HG03159 (cell line): Measurements from ENCODE around the gene TMEM130.

Experiments used
- ATAC-seq: cut with Tn5 transposase; IDR thresholded peaks from one replicate; pipeline ENCODE4 v1.9.1; 2021; ENCODE audit warnings: mild to moderate bottlenecking, moderate library complexity; ENCODE audit not compliant: unreplicated experiment

The TMEM130 gene, protein sequence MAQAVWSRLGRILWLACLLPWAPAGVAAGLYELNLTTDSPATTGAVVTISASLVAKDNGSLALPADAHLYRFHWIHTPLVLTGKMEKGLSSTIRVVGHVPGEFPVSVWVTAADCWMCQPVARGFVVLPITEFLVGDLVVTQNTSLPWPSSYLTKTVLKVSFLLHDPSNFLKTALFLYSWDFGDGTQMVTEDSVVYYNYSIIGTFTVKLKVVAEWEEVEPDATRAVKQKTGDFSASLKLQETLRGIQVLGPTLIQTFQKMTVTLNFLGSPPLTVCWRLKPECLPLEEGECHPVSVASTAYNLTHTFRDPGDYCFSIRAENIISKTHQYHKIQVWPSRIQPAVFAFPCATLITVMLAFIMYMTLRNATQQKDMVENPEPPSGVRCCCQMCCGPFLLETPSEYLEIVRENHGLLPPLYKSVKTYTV

DNA sequence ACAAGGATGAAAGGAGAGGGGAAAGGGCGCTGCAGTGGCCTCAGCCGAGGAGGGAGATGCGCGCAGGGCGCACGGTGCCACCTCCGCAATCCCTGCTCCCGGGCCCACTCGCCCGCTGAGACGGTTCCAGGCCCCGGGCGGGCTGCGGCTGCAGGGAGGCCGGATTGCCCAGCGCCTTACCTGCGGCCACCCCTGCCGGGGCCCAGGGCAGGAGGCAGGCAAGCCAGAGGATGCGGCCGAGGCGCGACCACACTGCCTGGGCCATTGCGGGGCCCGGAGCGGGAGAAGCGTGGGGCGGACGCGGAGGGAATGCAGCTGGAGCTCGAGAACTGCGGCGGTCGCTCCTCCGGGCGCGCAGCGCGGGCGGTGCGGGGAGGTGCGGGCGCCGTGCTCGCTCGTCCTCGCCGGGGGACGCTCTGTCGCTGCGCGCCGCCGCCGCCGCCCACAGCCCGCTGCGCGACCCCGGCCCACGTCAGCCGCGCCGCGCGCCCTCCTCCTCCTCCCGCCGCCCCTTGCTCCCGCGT lies at the start of gene TMEM130:
Gene TMEM130, minus strand, starts transcription at position 418 of the 524 bp plus-strand sequence. Its CDS starts 153 bp downstream, at position 265.
- no peak for ATAC-seq

DNA sequence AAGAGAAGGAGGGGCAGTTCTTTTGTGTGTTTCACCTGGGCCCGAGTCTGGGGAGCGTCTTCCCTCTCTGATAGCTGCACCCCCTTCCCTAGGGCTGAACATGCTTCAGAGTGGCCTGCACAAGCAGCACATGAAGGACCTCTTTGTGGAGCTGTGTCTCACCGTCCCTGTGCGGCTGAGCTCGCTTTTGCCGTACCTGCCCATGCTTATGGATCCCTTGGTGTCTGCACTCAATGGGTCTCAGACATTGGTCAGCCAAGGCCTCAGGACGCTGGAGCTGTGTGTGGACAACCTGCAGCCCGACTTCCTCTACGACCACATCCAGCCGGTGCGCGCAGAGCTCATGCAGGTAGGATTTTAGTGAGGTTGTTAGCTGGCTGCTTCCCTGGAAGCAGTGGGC lies 47.5 kb upstream of the TMEM130 start:
- no peak for ATAC-seq

- ATAC-seq: no peak
Observed at GRCh38 chr7:98913612-98914011, 43.8 kb upstream of the TMEM130 start.

DNA sequence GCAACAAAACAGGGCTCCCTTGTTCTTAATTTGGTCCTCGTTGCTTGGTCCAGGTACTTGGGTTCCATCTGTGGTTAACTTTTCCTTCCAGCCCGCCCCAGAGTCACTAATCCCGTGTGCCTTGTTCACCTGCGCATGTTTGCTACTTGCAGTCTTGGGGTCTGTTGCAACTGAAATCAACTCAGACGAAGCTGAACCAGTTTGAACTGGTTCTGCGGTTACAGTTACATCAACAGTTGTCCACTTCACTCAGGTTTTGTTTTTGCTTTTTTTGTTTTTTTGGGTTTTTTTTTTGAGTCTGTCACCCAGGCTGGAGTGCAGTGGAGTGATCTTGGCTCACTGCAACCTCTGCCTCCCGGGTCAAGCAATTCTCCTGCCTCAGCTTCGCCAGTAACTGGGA lies 43.2 kb upstream of the TMEM130 start:
- no peak for ATAC-seq

DNA sequence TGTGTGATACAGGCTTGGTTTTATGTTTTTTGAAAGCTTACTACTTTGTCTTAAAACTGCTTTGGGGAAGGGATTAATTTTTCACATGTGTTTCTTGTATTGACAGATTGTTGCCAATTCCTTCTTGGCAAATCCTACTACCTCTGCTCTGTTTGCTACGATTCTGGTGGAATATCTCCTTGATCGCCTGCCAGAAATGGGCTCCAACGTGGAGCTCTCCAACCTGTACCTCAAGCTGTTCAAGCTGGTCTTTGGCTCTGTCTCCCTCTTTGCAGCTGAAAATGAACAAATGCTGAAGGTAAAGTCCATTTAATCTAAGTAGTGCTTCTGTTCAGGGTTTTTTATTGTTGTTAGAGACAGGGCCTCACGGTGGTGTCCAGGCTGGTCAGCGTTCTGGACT lies 42.1 kb upstream of the TMEM130 start:
- ATAC-seq: no peak

- no peak for ATAC-seq
Observed at GRCh38 chr7:98910427-98910826, 40.6 kb upstream of the TMEM130 start.

DNA sequence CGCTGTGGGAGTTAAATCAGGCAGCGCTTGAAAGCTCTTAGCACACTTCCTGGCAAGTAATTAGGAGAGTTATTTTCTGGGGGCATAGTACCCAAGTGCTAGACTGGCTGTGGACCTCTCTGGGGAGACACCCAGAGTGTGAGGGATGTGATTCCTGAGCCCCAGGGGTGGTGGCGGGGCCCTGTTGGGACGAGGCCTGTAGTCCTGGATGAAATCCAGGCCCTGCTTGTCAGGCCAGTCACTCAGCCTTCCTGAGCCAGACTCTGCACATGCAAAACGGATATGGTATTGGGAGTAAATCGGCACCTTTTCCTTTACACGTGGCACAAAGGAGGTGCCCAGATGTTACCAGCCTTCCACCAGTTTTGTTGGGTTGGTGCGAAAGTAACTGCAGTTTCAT lies 39.7 kb upstream of the TMEM130 start:
- ATAC-seq: no peak

- no peak for ATAC-seq
Observed at GRCh38 chr7:98908585-98908984, 38.8 kb upstream of the TMEM130 start.

DNA sequence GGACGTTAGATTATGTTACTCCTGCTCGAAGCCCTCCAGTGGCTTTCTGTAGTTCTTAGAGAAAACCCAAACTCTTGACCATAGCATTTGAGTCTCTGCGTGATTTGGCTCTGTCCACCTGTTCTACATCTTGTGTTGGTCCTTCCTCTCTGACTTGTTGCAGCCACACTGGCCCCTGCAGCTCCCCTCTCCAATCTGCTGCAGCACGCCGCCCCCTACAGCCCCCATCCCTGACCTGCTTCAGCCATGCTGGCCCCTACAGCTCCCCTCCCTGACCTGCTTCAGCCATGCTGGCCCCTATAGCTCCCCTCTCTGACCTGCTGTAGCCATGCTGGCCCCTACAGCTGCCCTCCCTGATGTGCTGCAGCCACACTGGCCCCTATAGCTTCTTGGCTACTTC lies 37.8 kb upstream of the TMEM130 start:
- no peak for ATAC-seq

GRCh38 chr7:98903246-98903645 lies 33.4 kb upstream of the TMEM130 start:
- no peak for ATAC-seq

DNA sequence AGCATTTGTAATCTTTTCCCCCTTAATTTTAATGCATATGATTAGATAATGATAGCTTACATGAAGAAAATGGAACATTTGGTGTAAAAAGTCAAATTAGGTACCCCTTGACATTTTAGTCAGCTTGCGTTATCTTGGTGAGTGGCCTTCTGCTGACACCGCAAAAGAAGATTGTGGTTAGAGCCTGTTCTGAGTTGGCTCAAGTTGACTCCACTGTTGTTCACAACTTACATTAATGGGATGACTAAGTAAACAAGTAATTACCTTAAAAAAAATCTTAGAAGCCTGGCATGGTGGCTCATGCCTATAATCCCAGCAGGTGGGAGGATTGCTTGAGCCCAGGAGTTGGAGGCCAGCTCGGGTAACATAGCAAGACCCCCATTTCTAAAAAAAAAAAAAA lies 32.7 kb upstream of the TMEM130 start:
- no peak for ATAC-seq

DNA sequence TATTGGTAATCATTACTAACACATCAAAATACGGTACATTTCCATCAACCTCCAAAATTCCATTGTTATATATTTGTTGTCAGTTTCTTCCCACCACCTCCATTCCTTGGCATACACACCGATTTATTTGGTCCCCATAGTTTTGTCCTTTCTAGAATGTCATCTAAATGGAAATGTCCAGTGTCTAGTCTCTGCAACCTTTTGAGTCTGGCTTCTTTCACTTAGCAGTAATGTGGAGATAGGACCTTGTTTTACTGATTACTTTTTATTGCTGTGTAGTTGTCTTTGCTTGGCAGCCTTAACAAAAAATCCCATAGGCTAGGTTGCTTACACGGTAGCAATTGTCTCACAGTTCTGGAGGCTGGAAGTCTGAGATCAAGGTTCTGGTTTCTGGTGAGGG lies 31.0 kb upstream of the TMEM130 start:
- no peak for ATAC-seq

DNA sequence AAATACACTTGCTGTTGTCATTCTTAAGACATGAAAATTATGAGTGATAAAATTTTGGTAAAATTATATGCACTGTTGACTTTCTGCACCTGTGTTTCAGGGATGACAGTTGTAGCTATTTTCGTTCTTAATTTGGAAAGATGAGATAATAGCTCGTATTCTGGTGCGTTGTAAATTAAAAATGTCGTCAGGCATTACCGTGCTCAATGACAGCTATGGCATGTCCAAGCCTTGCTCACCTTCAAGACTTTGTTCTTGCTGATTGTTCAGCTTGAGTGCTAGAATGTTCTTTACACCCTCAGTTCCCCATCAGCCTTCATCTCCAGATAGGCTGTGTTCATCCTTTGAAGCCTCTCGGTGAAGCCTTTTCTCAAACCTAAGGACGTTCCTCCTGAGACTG lies 30.0 kb upstream of the TMEM130 start:
- ATAC-seq: no peak

DNA sequence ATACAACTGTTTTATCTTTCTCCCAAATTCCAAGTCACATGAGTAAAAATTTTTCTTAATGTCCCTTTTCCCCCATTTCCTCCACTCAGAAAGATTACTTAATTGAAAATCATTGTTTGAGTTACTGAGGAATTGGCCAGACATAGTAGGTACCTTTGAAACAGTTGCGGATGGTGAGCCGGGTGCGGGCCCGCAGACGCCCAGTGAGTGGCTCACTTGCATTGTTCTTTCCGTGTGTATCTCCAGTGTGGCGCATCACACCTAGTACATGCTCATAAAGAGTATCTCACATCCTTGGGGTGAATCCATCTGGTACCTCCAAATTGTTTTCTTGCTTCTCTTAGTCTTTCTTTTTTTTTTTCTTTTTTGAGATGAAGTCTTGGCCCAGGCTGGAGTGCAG lies 22.8 kb upstream of the TMEM130 start:
- no peak for ATAC-seq

- ATAC-seq: no peak
Observed at GRCh38 chr7:98887038-98887437, 17.2 kb upstream of the TMEM130 start.

DNA sequence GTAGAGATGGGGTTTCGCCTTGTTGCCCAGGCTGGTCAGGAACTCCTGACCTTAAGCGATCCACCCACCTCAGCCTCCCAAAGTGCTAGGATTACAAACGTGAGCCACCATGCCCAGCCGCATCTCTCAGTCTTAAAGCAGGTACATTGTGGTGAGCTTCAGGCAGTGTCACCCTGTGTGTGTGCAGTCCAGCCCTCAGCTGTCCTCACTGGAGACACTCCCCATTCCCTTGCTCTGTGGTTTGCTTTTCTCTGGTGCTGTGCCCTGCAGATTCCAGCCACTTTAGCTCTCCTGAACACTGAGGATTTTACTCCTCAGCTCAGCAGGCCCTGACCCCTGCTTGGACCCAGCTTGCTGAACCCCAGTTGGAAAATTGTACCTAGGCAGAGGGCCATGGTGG lies 14.6 kb upstream of the TMEM130 start:
- no peak for ATAC-seq

DNA sequence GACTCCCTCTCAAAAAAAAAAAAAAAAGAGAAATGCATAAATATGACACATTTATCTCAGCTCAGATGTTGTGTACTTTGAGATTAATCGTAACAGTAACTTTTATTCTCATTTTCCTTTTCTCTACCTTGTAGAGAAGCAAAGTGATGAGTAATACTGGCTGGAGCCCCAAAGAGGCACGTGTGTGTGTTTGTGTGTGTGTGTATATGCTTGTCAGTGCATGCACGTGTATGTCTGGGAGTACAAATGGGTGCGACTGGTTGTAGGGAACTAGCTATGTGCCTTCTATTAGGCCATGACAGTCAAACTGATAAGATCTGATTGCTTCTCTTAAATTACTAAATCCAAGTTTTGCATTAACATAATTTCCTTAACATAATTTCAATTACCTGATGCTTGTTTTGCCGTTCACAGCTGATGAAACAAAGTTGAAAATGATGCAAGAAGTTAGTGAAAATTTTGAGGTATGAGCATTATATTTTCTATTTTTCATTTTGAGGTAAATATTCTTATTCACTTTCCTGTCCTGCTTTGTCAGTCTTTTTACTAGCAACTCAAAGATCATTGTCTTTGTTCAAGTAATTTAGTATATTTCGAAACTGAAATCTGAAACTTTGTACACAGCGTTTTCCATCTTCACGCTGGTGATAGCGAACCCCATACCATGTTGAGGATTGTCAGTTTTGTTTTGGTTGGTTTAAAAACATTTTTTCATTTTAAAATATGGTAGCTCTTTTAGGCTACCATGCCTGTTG lies 11.9 kb upstream of the TMEM130 start:
- no peak for ATAC-seq

DNA sequence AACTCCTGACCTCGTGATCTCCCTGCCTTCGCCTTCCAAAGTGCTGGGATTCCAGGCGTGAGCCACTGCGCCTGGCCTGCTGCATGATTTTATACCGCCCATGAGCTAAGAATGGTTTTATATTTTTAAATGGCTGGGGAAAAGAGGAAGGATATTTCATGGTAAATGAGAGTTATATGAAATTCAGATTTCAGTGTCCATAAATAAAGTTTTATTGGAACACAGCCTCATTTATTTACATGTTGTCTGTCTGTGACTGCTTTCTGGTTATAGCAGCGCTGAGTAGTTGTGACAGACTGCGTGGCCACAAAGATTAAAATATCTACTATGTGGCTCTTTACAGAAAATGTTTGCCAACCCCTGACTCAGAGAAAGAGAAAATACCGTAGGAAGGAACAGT lies 10.7 kb upstream of the TMEM130 start:
- no peak for ATAC-seq

DNA sequence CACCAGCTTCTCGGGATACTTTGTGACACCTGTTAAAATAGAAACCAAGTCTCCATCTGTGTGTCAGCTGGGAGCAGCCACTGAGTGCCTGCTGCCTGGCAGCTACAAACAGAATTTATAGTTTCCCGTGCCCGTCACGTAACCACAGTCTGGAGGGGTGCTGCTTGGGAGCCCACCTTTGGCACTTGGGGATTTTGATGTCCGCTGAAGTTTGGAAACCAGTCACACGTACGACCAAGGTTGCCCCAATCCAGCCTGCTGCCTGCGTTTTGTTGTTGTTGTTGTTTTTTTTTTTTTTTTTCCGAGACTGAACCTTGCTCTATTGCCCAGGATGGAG lies 10.1 kb upstream of the TMEM130 start:
- ATAC-seq: no peak

DNA sequence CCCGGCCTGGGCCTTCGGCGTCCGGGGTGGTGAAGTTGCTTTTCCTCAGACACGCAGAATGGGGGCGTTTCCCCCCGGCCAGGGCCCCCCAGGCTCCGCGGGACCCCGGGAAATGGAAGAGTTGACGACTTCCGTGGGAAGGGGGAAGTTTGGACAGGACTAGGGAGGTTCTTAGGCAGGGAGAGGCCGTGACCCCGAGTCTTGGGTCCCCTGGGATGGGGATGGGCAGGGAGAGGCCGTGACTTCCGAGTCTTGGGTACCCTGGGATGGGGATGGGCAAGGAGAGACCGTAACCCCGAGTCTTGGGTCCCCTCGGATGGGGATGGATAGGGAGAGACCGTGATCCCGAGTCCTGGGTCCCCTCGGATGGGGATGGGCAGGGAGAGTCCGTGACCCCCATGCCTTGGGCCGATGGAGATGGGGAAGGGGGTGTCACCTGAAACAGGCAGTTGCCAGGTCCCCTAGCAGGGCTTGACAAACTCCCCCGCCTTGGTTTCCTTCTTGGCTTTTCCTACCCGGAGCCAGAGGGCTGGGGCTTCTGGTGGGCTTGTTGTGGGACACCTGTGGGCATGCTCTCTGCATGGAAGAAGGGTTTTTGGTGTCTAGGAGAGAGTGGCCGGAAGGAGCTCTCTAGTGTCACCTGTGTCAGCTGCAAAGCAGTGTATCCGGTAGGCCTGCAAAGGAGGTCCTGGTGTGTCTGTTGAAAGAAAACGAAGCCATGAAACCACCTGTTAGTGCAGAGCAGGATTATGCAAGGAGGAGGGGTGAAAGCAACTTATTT lies 9.6 kb upstream of the TMEM130 start:
- peak; percentile 76 for ATAC-seq
